G401 (cell line): Measurements from ENCODE around the gene PPM1G. TPM values are rescaled to one million over a fixed set of nuclear protein-coding genes. Genes with fewer than 3 reads are reported as not detected.
"Not testable (repeated sequence)": the region's sequence is repeated elsewhere in the genome, so short reads cannot be mapped to it uniquely, and the experiment has no call there.

ENCODE experiments used
- DNase-seq: peaks from one replicate; pipeline ENCODE4 v3.0.0-alpha.2; 2015; ENCODE audit warnings: low spot score
- in situ Hi-C: cut with HindIII; loops from 2 replicates; pipeline ENCODE4 v1.10.0; 2016; ENCODE audit warnings: low sequenced_read_pairs, mixed read lengths
- total RNA-seq: library from RNA; depleted of rRNA; stranded (reverse); fragments of >200 nt; shearing (Covaris generic); gene quantifications from 2 replicates; pipeline ENCODE4 v1.2.3, GENCODE V29; 2014; rRNA removed

The PPM1G gene
- total RNA-seq, 1 experiment from 2014 or later = 244 TPM

DNA sequence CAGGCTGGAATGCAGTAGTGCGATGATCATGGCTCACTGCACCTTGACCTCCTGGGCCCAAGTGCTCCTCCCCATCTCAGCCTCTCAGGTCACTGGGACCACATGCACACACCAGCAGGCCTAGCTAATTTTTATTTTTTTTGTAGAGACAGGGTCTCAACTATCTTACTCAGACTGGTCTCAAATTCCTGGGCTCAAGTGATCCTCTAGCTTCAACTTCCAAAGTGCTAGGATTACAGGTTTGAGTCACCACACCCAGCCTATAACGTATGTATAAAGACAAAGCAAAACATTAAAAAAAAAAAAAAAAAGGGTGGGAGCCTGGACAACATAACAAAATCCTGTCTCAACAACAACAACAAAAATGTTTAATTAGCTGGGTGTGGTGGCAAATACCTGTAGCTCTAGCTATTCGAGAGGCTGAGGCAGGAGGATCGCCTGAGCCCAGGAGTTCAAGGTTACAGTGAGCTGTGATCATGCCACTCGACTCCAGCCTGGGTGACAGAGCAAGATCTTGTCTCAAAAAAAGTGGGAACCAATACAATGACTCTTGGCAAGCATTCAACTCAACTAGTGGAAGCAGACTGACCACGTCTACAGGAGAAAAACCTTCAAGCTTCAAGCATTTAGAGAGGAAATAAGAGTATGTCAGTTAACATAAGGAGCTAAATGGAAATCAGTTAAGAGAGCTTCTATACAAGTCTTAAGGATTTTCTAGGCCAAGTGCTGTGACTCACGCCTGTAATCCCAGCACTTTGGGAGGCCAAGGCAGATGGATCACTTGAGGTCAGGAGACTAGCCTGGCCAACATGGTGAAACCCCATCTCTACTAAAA is 55.4 kb downstream of the PPM1G start:
- DNase-seq = no peak
- in situ Hi-C loops = no loop called here

DNA sequence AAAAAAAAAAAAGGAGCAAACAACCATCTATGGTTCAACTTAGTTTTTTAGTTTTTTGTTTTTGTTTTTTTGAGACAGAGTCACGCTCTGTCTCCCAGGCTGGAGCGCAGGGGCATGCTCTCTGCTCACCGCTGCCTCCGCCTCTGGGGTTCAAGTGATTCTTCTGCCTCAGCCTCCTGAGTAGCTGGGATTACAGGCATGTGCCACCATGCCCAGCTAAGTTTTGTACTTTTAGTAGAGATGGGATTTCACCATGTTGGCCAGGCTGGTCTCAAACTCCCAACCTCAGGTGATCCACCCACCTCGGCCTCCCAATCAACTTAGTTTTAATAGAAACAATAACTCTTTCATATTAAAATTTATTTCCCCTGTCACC is 56.0 kb downstream of the PPM1G start:
- in situ Hi-C loops, DNase-seq: not testable (repeated sequence)

DNA sequence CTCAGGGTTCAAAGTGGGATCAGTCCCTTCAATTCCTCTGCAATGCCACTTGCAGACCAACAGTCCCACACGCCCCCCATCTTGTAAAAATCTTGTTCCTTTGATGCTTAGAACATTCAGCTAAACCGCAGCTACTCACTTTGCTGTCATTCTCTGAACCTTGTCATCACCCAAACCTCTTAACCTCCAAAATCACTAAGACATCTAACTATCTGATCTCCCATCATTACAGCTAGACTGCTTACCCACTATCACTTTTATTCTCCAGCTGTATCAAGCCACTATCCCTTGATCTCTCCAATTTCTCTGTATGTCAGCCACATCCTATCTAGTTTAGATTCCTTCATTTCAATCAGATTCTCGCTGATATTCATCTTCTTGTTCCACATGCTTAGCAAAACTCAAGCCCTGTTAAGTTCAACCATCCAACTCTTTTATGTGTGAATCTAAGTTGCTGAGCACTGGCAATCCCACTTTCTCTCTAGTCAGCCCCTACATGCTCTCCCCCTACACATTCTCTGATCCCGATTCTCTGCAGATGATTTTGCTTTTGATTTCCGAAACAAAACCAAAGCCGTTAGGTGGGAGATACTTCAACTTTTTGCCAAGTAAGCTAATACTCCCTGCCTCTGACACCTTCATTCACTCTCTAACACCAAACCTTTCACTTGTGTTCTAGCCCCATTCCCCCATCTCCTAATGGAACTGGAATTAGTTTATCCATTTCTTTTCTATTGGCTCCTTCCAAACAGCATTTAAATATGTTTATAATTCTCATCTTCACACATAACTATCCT is 57.4 kb downstream of the PPM1G start:
- no peak for DNase-seq

DNA sequence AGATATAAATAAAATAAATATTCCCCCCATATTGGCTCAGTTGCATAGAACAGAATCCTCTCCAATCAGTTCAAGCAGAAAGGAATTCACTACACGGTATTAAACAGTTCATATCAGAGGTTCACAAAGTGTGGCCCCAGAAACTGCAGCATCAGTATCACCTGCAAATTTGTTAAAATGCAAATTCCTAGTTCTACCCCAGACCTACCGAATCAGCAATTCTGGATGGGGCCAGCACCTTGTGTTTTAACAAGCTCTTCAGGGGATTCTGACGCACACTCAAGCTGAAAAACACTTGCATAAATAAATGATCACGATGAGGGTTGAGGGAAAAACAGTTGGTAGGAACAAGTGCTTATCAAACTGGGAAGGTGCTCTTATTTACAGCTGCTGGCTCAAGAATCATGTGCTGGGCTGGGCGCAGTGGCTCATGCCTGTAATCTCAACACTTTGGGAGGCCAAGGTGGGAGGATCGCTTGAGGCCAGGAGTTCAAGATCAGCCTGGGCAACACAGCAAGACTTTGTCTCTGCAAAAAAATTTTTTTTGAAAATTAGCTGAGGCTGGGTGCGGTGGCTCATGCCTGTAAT is 59.2 kb downstream of the PPM1G start:
- in situ Hi-C loops = no loop called here
- DNase-seq = no peak

More for the DNA sequence above, 57.4 kb downstream of the PPM1G start:
- in situ Hi-C loops = no loop called here

DNA sequence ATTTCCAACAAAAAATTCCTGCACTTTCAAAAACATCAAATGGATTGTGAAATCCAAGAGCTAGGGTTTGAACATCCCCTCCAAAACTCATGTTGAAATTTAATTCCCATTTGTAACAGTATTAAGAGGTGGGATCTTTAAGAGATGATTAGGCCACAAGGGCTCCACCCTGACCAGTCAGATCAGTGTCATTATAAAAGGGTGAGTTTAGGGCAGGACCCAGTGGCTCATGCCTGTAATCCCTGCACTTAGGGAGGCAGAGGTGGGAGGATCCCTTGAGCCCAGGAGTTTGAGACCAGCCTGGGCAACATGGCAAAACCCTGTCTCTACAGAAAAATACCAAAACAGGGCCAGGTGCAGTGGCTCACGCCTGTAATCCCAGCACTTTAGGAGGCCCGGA is 61.8 kb downstream of the PPM1G start:
- DNase-seq = no peak
- in situ Hi-C loops = no loop called here

DNA sequence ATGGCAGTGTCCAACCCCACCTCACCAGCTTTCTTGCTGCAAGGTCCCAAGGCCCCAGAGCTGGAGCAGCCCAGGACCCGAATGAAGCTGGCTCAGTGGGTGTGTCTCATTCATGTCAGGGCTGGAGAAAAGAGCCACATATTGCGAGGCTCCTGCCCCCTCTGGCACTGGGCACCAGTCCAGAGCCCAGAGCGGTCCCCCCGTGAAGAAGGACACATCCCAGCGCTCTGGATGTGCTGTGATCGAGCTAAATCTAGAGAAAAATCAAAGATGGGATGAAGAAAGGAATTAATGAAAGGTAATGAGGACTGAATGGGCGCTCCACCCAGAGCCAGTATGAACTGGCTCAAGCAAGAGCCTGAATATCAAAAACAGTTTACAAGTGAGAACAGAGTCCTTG is 73.2 kb downstream of the PPM1G start:
- in situ Hi-C loops = no loop called here
- DNase-seq = no peak

DNA sequence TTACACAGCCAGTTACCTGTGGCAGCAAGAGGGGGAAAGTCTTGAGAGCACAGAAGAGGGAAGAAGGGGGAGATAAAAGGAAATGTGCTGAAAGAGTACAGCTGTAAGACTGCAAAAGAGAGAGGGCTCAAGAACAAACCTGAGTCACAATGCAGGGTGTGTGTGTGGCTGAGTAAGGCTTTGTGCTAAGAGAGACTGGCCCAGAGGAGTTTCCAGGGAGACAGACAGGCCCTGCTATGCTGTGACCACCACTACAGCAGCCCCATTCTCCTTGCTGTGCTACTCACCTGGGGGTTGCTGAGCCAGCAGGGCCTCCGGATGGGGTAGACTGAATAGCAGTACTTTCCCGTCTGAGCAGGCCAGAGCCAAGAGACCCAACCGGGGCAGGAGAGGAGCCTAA is 74.1 kb downstream of the PPM1G start:
- DNase-seq = no peak
- in situ Hi-C loops = no loop called here

Other genes with a start within 250 kb of the PPM1G start
- 130 and 164 TPM in 2 replicates for gene ATRAID, start 197.6 kb downstream of the PPM1G start, total RNA-seq
- gene SLC5A6, start 197.3 kb downstream of the PPM1G start, total RNA-seq = 53.8 and 60.0 TPM in 2 replicates
- 52.3 and 69.6 TPM in 2 replicates for gene CAD, start 192.2 kb downstream of the PPM1G start, total RNA-seq
- 1.3 and 2.6 TPM in 2 replicates for gene SLC30A3, start 146.5 kb downstream of the PPM1G start, total RNA-seq
- gene DNAJC5G, start 134.2 kb downstream of the PPM1G start, total RNA-seq = not detected in 2 replicates
- gene TRIM54, start 127.2 kb downstream of the PPM1G start, total RNA-seq = not detected in 2 replicates
- not detected in 2 replicates for gene UCN, start 101.1 kb downstream of the PPM1G start, total RNA-seq
- gene MPV17, start 86.5 kb downstream of the PPM1G start, total RNA-seq = 80.5 and 99.1 TPM in 2 replicates
- 101 and 102 TPM in 2 replicates for gene GTF3C2, start 52.8 kb downstream of the PPM1G start, total RNA-seq
- gene EIF2B4, start 39.3 kb downstream of the PPM1G start, total RNA-seq = 36.0 and 44.8 TPM in 2 replicates
- gene SNX17, start 39.0 kb downstream of the PPM1G start, total RNA-seq = 157 and 165 TPM in 2 replicates
- 20.4 and 23.3 TPM in 2 replicates for gene ZNF513, start 28.9 kb downstream of the PPM1G start, total RNA-seq
- gene NRBP1, start 19.0 kb upstream of the PPM1G start, total RNA-seq = 92.4 and 108 TPM in 2 replicates
- not detected in 2 replicates for gene KRTCAP3, start 32.8 kb upstream of the PPM1G start, total RNA-seq
- 4.4 and 9.4 TPM in 2 replicates for gene IFT172, start 80.2 kb upstream of the PPM1G start, total RNA-seq
- gene FNDC4, start 85.6 kb upstream of the PPM1G start, total RNA-seq = 4.0 and 5.2 TPM in 2 replicates
- not detected in 2 replicates for gene GCKR, start 87.2 kb upstream of the PPM1G start, total RNA-seq
- not detected in 2 replicates for gene ZNF512, start 173.5 kb upstream of the PPM1G start, total RNA-seq
- gene CCDC121, start 219.4 kb upstream of the PPM1G start, total RNA-seq = 2.9 and 4.2 TPM in 2 replicates
- gene GPN1, start 219.5 kb upstream of the PPM1G start, total RNA-seq = 45.7 and 63.6 TPM in 2 replicates